Stimulated activated CD8-positive, alpha-beta memory T cell treated with anti-CD3 and anti-CD28 coated beads, Interleukin-7, amount 100 ng/mL, for 4 hours (primary cell): ENCODE measurements around the gene MLLT11.
"Not testable (repeated sequence)": the region's sequence is repeated elsewhere in the genome, so short reads cannot be mapped to it uniquely, and the experiment has no call there.

Experiments
- DNase-seq, 2 donors: peaks; one replicate each; pipeline ENCODE4 v3.0.0-alpha.2; 2020; ENCODE audit warnings: low read depth in 2 of 2

The MLLT11 gene

DNA sequence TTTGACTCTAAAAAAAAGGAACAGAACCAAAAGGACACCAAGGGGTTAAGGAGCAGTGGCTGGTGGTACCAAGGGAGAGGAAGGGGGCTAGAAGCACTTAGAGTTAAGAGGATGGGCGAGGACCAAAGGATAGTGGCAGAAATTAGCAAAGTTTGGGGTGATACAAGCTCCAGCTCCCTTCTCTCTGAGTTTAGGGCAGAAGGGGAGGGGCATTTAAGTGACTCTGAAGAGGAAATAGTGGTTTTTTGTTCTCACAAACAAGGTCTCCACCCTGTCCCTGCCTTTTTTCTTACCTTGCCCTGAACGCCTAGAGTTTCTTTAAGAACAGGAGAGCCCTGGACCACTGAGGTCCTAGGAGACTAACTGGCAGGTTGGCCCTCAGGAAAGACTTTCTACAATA lies 4.0 kb upstream of the MLLT11 start:
- no peak for DNase-seq

GRCh38 chr1:151058692-151059091 lies 1.5 kb upstream of the MLLT11 start:
- DNase-seq = no peak

GRCh38 chr1:151059109-151060006 lies 839 bp upstream of the MLLT11 start, which contains the start of gene CDC42SE1:
Gene CDC42SE1, minus strand, starts transcription at chr1:151059622. Its CDS starts 3,892 bp downstream, at chr1:151055730.
- peak; percentile 61 to 82 for DNase-seq

GRCh38 chr1:151060657-151061421 lies 642 bp downstream of the MLLT11 start:
- no peak for DNase-seq

DNA sequence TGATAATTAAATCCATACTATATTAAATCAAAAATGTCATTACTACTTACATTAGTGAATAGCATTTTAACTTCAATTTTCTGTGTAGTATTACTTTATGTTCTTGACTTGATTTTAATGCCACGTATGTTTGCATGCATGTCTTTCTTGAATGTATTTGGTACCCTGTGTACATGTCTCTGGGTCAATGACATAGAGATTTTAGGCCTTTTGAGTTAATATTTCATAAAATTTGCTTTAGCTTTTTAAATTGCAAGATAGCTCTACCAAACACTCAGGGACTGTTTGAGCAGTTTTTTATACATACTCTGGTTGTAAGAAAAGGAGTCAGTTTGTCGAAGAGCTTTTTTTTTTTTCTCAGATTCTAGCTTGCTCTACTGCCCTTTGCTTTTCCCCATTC lies 1.5 kb downstream of the MLLT11 start:
- DNase-seq = no peak

DNA sequence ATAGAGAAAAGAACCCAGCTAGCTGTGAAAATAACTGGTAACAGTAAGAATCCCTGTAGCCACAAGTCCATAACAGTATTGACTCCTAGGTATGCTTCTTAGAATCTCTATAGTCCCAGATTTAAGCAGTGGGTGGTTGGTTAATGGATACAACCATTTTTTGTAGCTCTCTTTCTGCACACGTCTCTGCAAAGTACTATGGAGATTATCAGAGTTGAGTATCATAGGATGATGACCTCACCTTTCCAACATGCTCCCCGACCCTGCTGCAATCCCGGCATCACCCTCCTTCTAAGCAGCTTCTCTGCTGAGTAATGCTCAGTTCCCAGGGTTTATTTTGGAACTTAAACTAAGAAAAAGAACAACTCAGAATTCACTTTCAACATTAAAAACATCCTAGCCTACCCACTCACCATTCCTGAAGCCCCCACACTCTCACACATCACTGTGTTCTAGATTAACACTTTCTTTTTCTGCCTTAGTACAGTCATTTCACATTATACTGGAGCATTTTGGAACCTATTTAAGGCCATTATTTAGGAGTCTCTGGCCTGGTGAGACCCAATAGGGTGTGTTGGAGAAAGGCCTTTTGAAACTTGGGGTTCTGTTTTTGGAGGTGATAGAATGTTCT lies 2.7 kb downstream of the MLLT11 start:
- DNase-seq = no peak

DNA sequence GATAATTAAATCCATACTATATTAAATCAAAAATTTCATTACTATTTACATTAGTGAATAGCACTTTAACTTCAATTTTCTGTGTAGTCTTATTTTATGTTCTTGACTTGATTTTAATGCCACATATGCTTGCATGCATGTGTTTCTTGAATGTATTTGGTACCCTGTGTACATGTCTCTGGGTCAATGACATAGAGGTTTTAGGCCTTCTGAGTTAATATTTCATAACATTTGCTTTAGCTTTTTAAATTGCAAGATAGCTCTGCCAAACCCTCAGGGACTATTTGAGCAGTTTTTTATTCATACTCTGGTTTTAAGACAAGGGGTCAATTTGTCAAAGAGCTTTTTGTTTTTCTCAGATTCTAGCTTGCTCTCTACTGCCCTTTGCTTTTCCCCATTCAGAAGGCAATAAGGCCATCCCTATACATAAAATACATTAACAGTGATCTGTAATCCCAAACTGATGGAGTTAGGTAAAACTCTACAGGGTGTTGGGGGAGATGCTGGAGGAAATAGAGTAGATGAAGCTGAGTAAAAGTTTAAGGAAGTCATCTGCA lies 5.0 kb downstream of the MLLT11 start:
- DNase-seq = no peak

- DNase-seq = no peak
Measured at GRCh38 chr1:151067185-151067584, 7.0 kb downstream of the MLLT11 start.

- no peak for DNase-seq
Measured at GRCh38 chr1:151069103-151069486, 8.9 kb downstream of the MLLT11 start.

DNA sequence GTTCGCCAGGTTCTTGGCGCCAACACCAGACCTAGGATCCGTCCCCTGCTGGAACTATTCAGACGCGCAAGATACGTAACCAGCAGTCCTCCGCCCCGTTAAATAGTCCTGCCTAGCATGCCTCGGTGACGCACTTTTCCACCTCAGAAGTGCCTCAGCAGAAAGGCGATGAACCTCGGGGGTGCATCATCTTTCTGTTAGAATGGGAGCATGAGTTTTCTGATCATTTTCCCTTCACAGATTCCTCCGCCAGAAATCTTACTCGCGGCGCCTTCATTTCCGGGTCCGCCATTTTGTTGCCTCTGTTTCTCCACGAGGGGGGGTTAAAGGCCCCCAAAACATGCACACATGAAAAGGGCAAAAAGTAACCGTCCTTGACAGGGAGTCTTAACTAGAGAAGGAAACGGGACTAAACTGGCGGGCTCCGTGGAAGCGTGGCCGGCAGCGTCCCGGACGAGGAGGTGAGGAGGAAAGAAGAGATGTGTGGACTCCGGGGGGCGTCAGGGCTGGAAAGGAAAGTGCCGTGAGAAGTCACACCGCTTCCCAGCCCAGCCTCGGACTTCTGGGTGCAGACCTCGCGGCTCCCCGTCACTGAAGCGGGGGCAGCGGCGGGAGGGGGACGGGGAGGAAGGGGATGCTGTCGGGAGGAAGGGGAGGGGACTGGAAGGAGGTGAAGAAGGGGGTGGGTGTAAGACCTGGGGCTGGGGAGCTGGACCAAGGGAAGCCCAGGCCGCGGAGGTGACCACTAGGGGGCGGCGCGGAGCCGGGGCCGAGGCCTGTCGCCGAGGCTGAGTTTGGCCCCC lies 10.5 kb downstream of the MLLT11 start, which contains the start of gene GABPB2:
GABPB2 (plus strand) TSS at position 288 of the 803 bp plus-strand sequence. CDS start 17,429 bp downstream, outside the sequence.
- peak; percentile 69 to 73 for DNase-seq

GRCh38 chr1:151072224-151072623 lies 12.0 kb downstream of the MLLT11 start:
- DNase-seq = no peak

GRCh38 chr1:151085953-151086559 lies 25.9 kb downstream of the MLLT11 start:
- DNase-seq = no peak

GRCh38 chr1:151097426-151097825 lies 37.2 kb downstream of the MLLT11 start:
- not testable (repeated sequence) for DNase-seq

GRCh38 chr1:151098126-151098525 lies 37.9 kb downstream of the MLLT11 start:
- DNase-seq = no peak

- no peak for DNase-seq
Measured at GRCh38 chr1:151104630-151105029, 44.4 kb downstream of the MLLT11 start.

GRCh38 chr1:151106894-151107293 lies 46.7 kb downstream of the MLLT11 start:
- DNase-seq = no peak

DNA sequence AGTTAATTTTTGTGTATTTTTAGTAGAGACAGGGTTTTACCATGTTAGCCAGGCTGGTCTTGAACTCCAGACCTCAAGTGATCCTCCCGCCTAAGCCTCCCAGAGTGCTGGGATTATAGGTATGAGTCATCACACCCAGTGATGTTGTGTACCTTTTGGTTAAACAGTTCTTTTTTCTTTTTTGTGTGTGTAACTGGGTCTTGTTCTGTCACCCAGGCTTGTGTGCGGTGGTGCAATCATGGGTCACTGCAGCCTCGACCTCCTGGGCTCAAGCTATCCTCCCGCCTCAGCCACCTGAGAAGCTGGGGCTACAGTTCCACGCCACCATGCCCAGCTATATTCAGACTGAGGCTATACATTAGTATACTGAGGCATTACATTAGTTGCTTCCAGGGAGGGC lies 48.1 kb downstream of the MLLT11 start:
- no peak for DNase-seq

DNA sequence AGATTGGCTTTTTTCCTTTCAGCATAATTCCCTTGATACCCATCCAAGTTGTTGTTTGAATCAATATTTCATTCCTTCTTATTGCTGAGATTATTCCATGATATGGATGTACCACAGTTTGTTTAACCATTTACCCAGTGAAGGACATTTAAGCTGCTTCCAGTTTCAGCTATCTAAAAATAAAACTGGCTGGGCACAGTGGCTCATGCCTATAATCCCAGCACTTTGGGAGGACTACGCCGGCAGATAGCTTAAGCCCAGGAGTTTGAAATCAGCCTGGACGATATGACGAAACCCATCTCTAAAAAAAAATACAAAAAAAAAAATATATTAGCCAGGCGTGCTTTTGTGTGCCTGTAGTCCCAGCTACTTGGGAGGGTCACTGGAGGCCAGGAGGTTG lies 53.7 kb downstream of the MLLT11 start:
- no peak for DNase-seq
